ENCODE results near the gene RBMS3. TPM values are rescaled to one million over a fixed set of nuclear protein-coding genes. Genes with fewer than 3 reads are reported as not detected.

RBMS3 gene
- total and polyA plus RNA-seq, 2 experiments from 2014 or later, result 3.2 to 7.4 TPM

- TF ChIP-seq, protein P1, sequence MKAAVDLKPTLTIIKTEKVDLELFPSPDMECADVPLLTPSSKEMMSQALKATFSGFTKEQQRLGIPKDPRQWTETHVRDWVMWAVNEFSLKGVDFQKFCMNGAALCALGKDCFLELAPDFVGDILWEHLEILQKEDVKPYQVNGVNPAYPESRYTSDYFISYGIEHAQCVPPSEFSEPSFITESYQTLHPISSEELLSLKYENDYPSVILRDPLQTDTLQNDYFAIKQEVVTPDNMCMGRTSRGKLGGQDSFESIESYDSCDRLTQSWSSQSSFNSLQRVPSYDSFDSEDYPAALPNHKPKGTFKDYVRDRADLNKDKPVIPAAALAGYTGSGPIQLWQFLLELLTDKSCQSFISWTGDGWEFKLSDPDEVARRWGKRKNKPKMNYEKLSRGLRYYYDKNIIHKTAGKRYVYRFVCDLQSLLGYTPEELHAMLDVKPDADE (IDR thresholded peaks at IDR 0.05), result no peak
- TF ChIP-seq, protein P2, sequence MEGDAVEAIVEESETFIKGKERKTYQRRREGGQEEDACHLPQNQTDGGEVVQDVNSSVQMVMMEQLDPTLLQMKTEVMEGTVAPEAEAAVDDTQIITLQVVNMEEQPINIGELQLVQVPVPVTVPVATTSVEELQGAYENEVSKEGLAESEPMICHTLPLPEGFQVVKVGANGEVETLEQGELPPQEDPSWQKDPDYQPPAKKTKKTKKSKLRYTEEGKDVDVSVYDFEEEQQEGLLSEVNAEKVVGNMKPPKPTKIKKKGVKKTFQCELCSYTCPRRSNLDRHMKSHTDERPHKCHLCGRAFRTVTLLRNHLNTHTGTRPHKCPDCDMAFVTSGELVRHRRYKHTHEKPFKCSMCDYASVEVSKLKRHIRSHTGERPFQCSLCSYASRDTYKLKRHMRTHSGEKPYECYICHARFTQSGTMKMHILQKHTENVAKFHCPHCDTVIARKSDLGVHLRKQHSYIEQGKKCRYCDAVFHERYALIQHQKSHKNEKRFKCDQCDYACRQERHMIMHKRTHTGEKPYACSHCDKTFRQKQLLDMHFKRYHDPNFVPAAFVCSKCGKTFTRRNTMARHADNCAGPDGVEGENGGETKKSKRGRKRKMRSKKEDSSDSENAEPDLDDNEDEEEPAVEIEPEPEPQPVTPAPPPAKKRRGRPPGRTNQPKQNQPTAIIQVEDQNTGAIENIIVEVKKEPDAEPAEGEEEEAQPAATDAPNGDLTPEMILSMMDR (conservative IDR thresholded peaks at IDR 0.05; ENCODE audit: low read depth in 2 of 2), result no peak
- no peak for TF ChIP-seq EZH2phosphoT487 (IDR thresholded peaks at IDR 0.05; ENCODE audit: unreplicated experiment)
- no peak for TF ChIP-seq CREB1 (CRISPR knock-in tag; IDR thresholded peaks at IDR 0.05; ENCODE audit: low read depth)
- no peak for TF ChIP-seq ZNF114 (CRISPR knock-in tag; IDR thresholded peaks at IDR 0.05)
- no peak for TF ChIP-seq NANOG (IDR thresholded peaks at IDR 0.05; ENCODE audit: borderline replicate concordance)
- TF ChIP-seq, protein P3, sequence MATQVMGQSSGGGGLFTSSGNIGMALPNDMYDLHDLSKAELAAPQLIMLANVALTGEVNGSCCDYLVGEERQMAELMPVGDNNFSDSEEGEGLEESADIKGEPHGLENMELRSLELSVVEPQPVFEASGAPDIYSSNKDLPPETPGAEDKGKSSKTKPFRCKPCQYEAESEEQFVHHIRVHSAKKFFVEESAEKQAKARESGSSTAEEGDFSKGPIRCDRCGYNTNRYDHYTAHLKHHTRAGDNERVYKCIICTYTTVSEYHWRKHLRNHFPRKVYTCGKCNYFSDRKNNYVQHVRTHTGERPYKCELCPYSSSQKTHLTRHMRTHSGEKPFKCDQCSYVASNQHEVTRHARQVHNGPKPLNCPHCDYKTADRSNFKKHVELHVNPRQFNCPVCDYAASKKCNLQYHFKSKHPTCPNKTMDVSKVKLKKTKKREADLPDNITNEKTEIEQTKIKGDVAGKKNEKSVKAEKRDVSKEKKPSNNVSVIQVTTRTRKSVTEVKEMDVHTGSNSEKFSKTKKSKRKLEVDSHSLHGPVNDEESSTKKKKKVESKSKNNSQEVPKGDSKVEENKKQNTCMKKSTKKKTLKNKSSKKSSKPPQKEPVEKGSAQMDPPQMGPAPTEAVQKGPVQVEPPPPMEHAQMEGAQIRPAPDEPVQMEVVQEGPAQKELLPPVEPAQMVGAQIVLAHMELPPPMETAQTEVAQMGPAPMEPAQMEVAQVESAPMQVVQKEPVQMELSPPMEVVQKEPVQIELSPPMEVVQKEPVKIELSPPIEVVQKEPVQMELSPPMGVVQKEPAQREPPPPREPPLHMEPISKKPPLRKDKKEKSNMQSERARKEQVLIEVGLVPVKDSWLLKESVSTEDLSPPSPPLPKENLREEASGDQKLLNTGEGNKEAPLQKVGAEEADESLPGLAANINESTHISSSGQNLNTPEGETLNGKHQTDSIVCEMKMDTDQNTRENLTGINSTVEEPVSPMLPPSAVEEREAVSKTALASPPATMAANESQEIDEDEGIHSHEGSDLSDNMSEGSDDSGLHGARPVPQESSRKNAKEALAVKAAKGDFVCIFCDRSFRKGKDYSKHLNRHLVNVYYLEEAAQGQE (IDR thresholded peaks at IDR 0.05; ENCODE audit: unreplicated experiment), result no peak
These were observed 55.1 kb downstream of the RBMS3 start (continued) for GRCh38 chr3:29335943-29336342.

DNA sequence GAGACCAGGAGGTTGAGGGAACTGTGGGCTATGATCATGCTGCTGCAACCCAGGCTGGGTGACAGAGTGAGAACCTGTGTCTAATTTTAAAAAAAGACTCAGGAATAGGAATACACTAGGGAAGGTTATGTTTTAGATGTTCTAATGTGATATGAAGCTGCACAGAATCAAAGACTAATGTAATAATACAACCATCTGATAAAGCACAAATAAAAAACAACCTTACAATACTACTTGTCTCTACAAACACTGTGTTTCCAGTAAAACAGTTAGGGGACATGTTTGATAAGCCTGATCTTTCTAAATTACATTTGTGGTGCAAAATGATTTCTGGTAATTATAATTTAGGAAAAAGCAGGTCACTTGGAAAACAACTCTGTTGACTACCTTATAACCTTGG is 56.7 kb downstream of the RBMS3 start:
- Mint-ChIP-seq H3K27ac (no peak overlapping the region), H3K9me3 (no peaks in the 10 kb centered on the region), H3K4me1 (peaks cover 19% of the 10 kb centered on the region), H3K4me3 (no peak overlapping the region), H3K27me3 (ENCODE audit: insufficient read depth, low read depth, poor library complexity) (no peaks in the 10 kb centered on the region), H3K36me3 (ENCODE audit: low read depth) (no peaks in the 10 kb centered on the region)
- DNase-seq (ENCODE audit: low spot score) (no peak), ATAC-seq (no peak)
- Histone ChIP-seq H4K20me1 (replicated peaks; ENCODE audit: insufficient read depth) (no peaks in the 10 kb centered on the region), H3K4me3 (no peak overlapping the region), H3K4me1 (ENCODE audit: insufficient read depth) (peaks cover 22% of the 10 kb centered on the region), H2AFZ (no peak overlapping the region), H3K4me2 (no peak overlapping the region), H3K79me2 (replicated peaks; ENCODE audit: insufficient read depth) (no peaks in the 10 kb centered on the region), H3K9me2 (ENCODE audit: insufficient read depth) (no peaks in the 10 kb centered on the region), H3K27me3 (ENCODE audit: insufficient read depth) (no peaks in the 10 kb centered on the region), H3F3A (replicated peaks; ENCODE audit: low read depth) (no peaks in the 10 kb centered on the region), H3K27ac (ENCODE audit: low read depth) (no peak overlapping the region), H3K36me3 (ENCODE audit: insufficient read depth) (no peaks in the 10 kb centered on the region)
- no peak for TF ChIP-seq POLR2AphosphoS5 (IDR thresholded peaks at IDR 0.05; ENCODE audit: low read depth)
- no peak for TF ChIP-seq ZNF114 (CRISPR knock-in tag; IDR thresholded peaks at IDR 0.05)
- no peak for TF ChIP-seq CREB1 (CRISPR knock-in tag; IDR thresholded peaks at IDR 0.05; ENCODE audit: low read depth)
- TF ChIP-seq, protein P3 (IDR thresholded peaks at IDR 0.05; ENCODE audit: unreplicated experiment), result no peak
- TF ChIP-seq, protein P1 (IDR thresholded peaks at IDR 0.05), result no peak
- TF ChIP-seq JUNB (IDR thresholded peaks at IDR 0.05; ENCODE audit: unreplicated experiment), result no peak
- TF ChIP-seq, protein P2 (conservative IDR thresholded peaks at IDR 0.05; ENCODE audit: low read depth in 2 of 2), result no peak
- TF ChIP-seq NANOG (IDR thresholded peaks at IDR 0.05; ENCODE audit: borderline replicate concordance), result no peak
- no peak for TF ChIP-seq ZNF331 (CRISPR knock-in tag; IDR thresholded peaks at IDR 0.05; ENCODE audit: low read depth)
- no peak for TF ChIP-seq EZH2 (IDR thresholded peaks at IDR 0.05; ENCODE audit: low read depth, unreplicated experiment)
- no peak for TF ChIP-seq STAT1 (IDR thresholded peaks at IDR 0.05; ENCODE audit: unreplicated experiment)
